Measurements from ENCODE around the gene POTEC. TPM values are rescaled to one million over a fixed set of nuclear protein-coding genes. Genes with fewer than 3 reads are reported as not detected.
"Not testable (repeated sequence)": the region's sequence is repeated elsewhere in the genome, so short reads cannot be mapped to it uniquely, and the experiment has no call there.

The POTEC gene
- total RNA-seq, 6 experiments from 2014 or later, result not detected

- not testable (repeated sequence) for H3K27me3 Mint-ChIP-seq (ENCODE audit: insufficient read depth); DNase-seq; H3K4me1 Mint-ChIP-seq (ENCODE audit: low read depth); H3K4me3 Mint-ChIP-seq; H3K36me3 Mint-ChIP-seq (ENCODE audit: low read depth); H3K27ac Mint-ChIP-seq
- peaks cover 11% of the 10 kb centered on the region for H3K9me3 Mint-ChIP-seq
These were observed 69.2 kb downstream of the POTEC start for GRCh38 chr18:14474007-14474720.

GRCh38 chr18:14473250-14474006 is 70.0 kb downstream of the POTEC start:
- H3K9me3 Mint-ChIP-seq, result peaks cover 13% of the 10 kb centered on the region
- not testable (repeated sequence) for H3K27me3 Mint-ChIP-seq (ENCODE audit: insufficient read depth); DNase-seq; H3K36me3 Mint-ChIP-seq (ENCODE audit: low read depth); H3K4me3 Mint-ChIP-seq; H3K27ac Mint-ChIP-seq; H3K4me1 Mint-ChIP-seq (ENCODE audit: low read depth)

- not testable (repeated sequence) for H3K4me1 Mint-ChIP-seq (ENCODE audit: low read depth); H3K27ac Mint-ChIP-seq; DNase-seq; H3K36me3 Mint-ChIP-seq (ENCODE audit: low read depth); H3K4me3 Mint-ChIP-seq; H3K27me3 Mint-ChIP-seq (ENCODE audit: insufficient read depth)
- peaks cover 25% of the 10 kb centered on the region for H3K9me3 Mint-ChIP-seq
These were observed 72.1 kb downstream of the POTEC start for GRCh38 chr18:14471286-14471685.

- H3K27me3 Mint-ChIP-seq (ENCODE audit: insufficient read depth); H3K36me3 Mint-ChIP-seq (ENCODE audit: low read depth); DNase-seq; H3K4me3 Mint-ChIP-seq; H3K4me1 Mint-ChIP-seq (ENCODE audit: low read depth); H3K27ac Mint-ChIP-seq: not testable (repeated sequence)
- H3K9me3 Mint-ChIP-seq, result peaks cover 25% of the 10 kb centered on the region
These were observed 73.0 kb downstream of the POTEC start for GRCh38 chr18:14470446-14470845.

DNA sequence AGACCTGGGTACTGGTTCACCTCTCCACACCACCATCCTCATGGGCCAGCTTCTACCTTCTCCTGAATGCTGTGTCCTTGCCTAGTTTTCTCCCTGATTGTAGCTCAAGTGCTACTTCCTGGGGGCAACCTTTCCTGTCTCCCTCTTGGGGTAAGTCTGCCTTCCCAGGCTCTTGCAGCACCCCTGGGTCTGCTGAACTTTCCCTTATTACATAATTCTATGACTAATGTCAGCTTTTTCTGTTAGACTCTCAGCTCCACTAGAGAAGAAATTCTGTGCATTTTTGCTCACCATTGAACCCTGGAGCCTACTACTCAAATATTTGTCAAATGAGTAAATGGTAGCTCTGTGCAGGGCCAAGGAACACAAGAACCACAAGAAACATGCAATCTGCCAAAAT is 73.4 kb downstream of the POTEC start:
- not testable (repeated sequence) for DNase-seq; H3K27ac Mint-ChIP-seq; H3K36me3 Mint-ChIP-seq (ENCODE audit: low read depth); H3K27me3 Mint-ChIP-seq (ENCODE audit: insufficient read depth); H3K4me1 Mint-ChIP-seq (ENCODE audit: low read depth); H3K4me3 Mint-ChIP-seq
- peaks cover 25% of the 10 kb centered on the region for H3K9me3 Mint-ChIP-seq

DNA sequence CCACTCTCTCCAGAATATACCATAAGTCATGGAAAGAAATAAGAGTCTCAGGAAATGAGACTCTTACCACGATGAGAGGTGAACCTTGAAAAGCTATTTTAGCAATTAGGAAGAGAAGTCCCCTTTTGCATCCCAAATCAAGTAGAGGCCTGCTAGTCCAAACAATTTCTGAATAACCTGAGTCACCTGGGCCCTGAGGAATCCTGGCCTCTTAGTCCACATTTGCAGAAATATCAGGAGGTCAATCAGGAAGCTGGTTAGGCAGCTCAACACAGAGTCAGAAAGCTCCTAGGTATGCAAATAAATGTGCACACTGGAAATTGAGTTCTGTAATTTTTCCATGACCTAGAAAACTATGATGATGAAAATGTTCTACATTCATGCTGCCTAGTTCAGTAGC is 77.4 kb downstream of the POTEC start:
- not testable (repeated sequence) for H3K36me3 Mint-ChIP-seq (ENCODE audit: low read depth); DNase-seq; H3K27ac Mint-ChIP-seq; H3K4me1 Mint-ChIP-seq (ENCODE audit: low read depth); H3K27me3 Mint-ChIP-seq (ENCODE audit: insufficient read depth); H3K4me3 Mint-ChIP-seq
- H3K9me3 Mint-ChIP-seq, result peaks cover 39% of the 10 kb centered on the region

Other genes starting within 250 kb of the POTEC start
- not detected for gene ANKRD30B, start 204.6 kb upstream of the POTEC start, total RNA-seq (2021; fragmentation: NEBNext Ultra II Directional; extraction: Animal tissue kit (Norgen Biotek cat#: 25700))